HFFc6 (cell line): Measurements from ENCODE around the gene COL4A6. TPM values are rescaled to one million over a fixed set of nuclear protein-coding genes. Genes with fewer than 3 reads are reported as not detected.

Experiments
- DNase-seq: peaks from one replicate; pipeline ENCODE4 v3.0.0-alpha.2; 2018
- H3K27ac Mint-ChIP-seq: 2 replicates; pipeline ENCODE4 v1.8.0; 2020; ENCODE audit warnings: mild to moderate bottlenecking, mixed read lengths
- H3K27me3 Mint-ChIP-seq: 2 replicates; pipeline ENCODE4 v1.8.0; 2021; ENCODE audit warnings: mild to moderate bottlenecking, moderate library complexity, mixed read lengths; ENCODE audit not compliant: insufficient read depth
- H3K36me3 Mint-ChIP-seq: 2 replicates; pipeline ENCODE4 v1.8.0; 2021; ENCODE audit warnings: low read depth, mixed read lengths
- H3K4me1 Mint-ChIP-seq: 2 replicates; pipeline ENCODE4 v1.8.0; 2020; ENCODE audit warnings: low read depth, mixed read lengths
- H3K4me3 Mint-ChIP-seq: 2 replicates; pipeline ENCODE4 v1.8.0; 2020; ENCODE audit warnings: mild to moderate bottlenecking, moderate library complexity, mixed read lengths
- H3K9me3 Mint-ChIP-seq: 2 replicates; pipeline ENCODE4 v1.8.0; 2020; ENCODE audit warnings: mild to moderate bottlenecking, mixed read lengths
- total RNA-seq, 6 experiments: library from RNA; stranded (reverse); fragmentation: NEBNext Ultra II Directional; extraction: Animal tissue kit (Norgen Biotek cat#: 25700); gene quantifications; 2 replicates in 1 of 6; 3 replicates in 5 of 6; pipeline ENCODE4 v1.2.3, GENCODE V29; 2021
- TF ChIP-seq, protein P1 (sequence below): fragments of 200-600 bp; sonication (generic); IDR thresholded peaks from 2 replicates; pipeline ENCODE4 v1.5.0; 2021; ENCODE audit warnings: antibody characterized with exemption, mild to moderate bottlenecking

Gene COL4A6
- total RNA-seq, 6 experiments from 2014 or later = 0.03 to 0.16 (median 0.11) TPM

GRCh38 chrX:108217876-108218275 is 220.3 kb downstream of the COL4A6 start:
- H3K27ac Mint-ChIP-seq = no peak overlapping the region
- no peaks in the 10 kb centered on the region for H3K9me3 Mint-ChIP-seq
- H3K4me3 Mint-ChIP-seq = no peak overlapping the region
- no peaks in the 10 kb centered on the region for H3K4me1 Mint-ChIP-seq
- DNase-seq = no peak
- peaks cover 12% of the 10 kb centered on the region for H3K27me3 Mint-ChIP-seq
- TF ChIP-seq, protein P1, sequence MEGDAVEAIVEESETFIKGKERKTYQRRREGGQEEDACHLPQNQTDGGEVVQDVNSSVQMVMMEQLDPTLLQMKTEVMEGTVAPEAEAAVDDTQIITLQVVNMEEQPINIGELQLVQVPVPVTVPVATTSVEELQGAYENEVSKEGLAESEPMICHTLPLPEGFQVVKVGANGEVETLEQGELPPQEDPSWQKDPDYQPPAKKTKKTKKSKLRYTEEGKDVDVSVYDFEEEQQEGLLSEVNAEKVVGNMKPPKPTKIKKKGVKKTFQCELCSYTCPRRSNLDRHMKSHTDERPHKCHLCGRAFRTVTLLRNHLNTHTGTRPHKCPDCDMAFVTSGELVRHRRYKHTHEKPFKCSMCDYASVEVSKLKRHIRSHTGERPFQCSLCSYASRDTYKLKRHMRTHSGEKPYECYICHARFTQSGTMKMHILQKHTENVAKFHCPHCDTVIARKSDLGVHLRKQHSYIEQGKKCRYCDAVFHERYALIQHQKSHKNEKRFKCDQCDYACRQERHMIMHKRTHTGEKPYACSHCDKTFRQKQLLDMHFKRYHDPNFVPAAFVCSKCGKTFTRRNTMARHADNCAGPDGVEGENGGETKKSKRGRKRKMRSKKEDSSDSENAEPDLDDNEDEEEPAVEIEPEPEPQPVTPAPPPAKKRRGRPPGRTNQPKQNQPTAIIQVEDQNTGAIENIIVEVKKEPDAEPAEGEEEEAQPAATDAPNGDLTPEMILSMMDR = no peak
- H3K36me3 Mint-ChIP-seq = no peaks in the 10 kb centered on the region

DNA sequence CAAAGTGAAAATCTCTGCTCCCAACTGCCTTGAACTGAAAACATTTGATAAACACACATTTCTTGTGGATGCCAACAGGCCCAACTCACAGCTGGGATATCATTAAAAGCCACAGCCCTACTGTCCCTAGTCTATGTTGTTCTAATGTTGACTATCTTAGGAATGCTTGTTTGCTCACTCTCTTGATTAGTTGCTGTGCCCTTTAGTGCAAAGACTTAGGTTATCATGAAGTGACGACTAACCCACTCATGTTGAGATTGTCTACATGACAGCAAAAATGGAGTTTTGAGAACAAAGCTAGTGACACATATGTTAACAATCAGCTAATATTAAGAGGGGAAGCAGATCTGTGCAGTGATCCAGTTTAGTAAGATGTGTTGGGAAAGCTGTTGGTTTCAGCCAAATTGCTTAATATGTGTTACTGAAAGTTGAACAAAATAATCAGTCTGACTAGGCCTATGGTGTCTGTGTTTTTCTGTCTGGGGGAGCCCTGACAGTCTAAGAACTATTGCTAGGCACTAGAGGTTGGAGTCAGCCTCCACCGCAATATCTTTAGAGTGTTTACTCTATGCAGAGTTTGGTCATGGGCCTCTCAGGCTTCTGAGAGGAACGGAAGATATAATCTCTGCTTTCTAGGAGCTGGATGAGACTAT is 221.2 kb downstream of the COL4A6 start:
- Mint-ChIP-seq H3K4me1 (no peaks in the 10 kb centered on the region), H3K36me3 (no peaks in the 10 kb centered on the region), H3K27ac (no peak overlapping the region), H3K27me3 (peaks cover 9% of the 10 kb centered on the region), H3K9me3 (no peaks in the 10 kb centered on the region), H3K4me3 (no peak overlapping the region)
- TF ChIP-seq, protein P1 = no peak
- no peak for DNase-seq

DNA sequence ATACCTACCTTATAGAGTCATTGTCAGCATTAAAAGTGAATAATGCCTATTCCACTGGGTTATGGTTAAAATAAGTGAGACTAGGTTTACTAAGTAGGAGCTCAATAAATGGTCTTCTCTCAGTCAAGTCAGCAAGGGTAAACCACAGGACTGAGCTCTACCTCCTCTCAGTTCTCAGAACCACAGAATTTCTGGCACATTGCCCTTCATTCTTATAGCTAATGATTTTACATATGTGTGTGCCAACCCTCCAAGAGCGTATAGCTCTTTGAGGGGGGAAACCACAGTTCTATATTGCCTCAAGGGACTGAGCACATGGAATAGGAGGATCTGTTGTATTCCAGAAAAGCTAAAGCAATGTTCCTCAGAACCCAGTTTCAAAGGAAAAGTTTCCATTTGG is 221.8 kb downstream of the COL4A6 start:
- no peaks in the 10 kb centered on the region for H3K9me3 Mint-ChIP-seq
- H3K27ac Mint-ChIP-seq = no peak overlapping the region
- no peak overlapping the region for H3K4me3 Mint-ChIP-seq
- no peaks in the 10 kb centered on the region for H3K4me1 Mint-ChIP-seq
- TF ChIP-seq, protein P1 = no peak
- peaks cover 9% of the 10 kb centered on the region; the same call in 1 of the 2 replicates for H3K27me3 Mint-ChIP-seq
- DNase-seq = no peak
- H3K36me3 Mint-ChIP-seq = no peaks in the 10 kb centered on the region

DNA sequence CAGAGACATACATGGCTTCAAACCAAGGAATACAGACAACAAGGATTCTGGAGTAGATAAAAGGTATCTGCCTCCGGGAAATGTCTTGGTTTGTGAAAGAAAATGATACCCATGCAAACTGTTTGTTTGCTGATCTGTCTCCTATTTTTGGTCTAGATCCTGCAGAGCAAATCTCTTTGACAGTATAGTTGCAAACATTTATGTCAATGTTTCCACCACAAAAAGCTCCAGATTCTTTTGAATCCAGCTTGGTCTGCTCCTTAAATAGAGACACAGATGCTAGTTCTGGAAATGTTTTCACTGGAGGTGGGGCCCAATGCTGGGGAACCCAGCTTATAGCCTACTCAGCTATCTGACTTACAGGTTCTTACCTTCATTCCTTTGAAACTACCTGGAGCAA is 226.9 kb downstream of the COL4A6 start:
- Mint-ChIP-seq H3K27ac (no peak overlapping the region), H3K9me3 (no peaks in the 10 kb centered on the region), H3K36me3 (no peaks in the 10 kb centered on the region), H3K4me3 (no peak overlapping the region), H3K27me3 (peaks cover 2% of the 10 kb centered on the region), H3K4me1 (no peaks in the 10 kb centered on the region)
- TF ChIP-seq, protein P1 = no peak
- DNase-seq = no peak

DNA sequence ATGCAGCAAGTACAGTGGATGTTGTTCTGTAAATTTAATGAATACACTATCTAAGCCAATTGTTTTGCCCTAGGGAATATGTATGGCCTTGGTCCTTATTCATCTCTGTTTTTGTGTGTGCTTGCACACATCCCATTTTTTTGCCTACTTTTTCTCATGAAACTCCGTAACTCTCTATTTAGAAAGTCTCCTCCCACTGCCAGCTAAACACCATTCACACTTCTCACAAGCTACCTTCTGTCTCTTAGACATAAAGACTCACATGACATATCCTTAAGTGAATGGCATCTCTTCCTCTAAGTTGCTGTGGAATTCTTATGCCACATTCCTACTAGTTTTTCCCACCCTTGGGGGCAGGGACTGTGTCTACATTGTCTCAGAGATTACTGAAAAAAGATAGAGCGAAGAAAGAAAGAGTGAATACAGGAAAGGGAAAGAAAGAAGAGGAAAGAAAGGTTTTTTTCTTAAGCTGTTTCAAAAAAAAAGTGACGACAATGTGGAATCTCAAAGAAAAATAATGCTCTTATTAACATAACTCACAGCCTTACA is 229.1 kb downstream of the COL4A6 start:
- H3K36me3 Mint-ChIP-seq = no peaks in the 10 kb centered on the region
- TF ChIP-seq, protein P1 = no peak
- H3K4me3 Mint-ChIP-seq = no peak overlapping the region
- no peak overlapping the region for H3K27ac Mint-ChIP-seq
- no peaks in the 10 kb centered on the region for H3K4me1 Mint-ChIP-seq
- H3K9me3 Mint-ChIP-seq = no peaks in the 10 kb centered on the region
- H3K27me3 Mint-ChIP-seq = peaks cover 4% of the 10 kb centered on the region
- no peak for DNase-seq
